ENCODE measurements around the gene PIH1D1. TPM values are rescaled to one million over a fixed set of nuclear protein-coding genes. Genes with fewer than 3 reads are reported as not detected.
A peak's percentile ranks its signal among the peaks of the same experiment; 100 is the strongest.

Gene PIH1D1
- total and polyA plus RNA-seq, 2 of the 13 experiments (the other 11 are each of a cell fraction or from before 2014, with no cell fraction given): 110 to 137 TPM

DNA sequence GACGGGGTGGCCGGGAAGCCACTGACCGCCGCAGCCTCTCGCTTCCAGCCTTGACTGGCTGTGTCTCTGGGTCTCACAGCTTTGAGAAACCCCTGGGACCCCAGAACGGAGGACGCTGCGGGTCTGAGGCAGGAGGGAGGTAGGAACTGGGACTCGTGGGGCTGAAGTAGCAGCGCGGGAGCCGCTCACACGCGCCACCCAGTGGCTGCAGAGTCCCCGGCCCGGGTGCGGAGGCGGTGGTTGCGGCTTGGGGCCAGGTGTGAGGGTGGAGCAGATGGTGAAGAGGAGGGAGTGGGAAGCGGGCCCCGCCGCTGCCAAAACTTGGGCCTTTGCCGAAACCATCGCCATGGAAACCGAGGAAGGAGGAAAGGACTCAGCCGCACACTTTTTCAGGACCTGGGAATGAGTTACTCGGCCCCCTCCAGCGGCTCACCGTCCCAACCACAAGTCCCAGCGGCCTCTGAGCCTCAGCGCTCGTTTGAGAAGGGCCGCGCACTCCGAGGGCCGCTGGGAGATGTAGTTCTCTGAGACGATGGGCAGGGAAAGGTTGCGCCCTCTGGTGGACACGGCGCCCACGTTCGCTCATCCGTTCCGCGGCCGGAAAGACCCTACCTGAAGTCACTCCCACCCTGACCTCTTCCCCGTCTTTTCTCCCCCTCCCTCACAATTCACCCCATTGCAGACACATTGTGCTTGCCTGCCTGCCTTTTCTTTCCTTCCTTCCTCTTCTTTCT, 8.1 kb downstream of the PIH1D1 start (continued):
- TF ChIP-seq THRA (CRISPR knock-in tag; IDR thresholded peaks at IDR 0.05; ENCODE audit: borderline replicate concordance) (no peak), ZNF607 (CRISPR knock-in tag; IDR thresholded peaks at IDR 0.05; ENCODE audit: borderline replicate concordance) (peak; percentile 46; the same call in 1 of the 2 replicates), MAX (IDR thresholded peaks at IDR 0.05) (peak; percentile 81; the same call in 1 of the 2 replicates), HOXA5 (CRISPR knock-in tag; IDR thresholded peaks at IDR 0.05) (no peak), ZFX (CRISPR knock-in tag; IDR thresholded peaks at IDR 0.05; ENCODE audit: low read depth) (peak; percentile 73), FOXK1 (CRISPR knock-in tag; IDR thresholded peaks at IDR 0.05; ENCODE audit: borderline replicate concordance, low read depth) (no peak), NRL (CRISPR knock-in tag; IDR thresholded peaks at IDR 0.05; ENCODE audit: borderline replicate concordance) (no peak), HOXA3 (CRISPR knock-in tag; IDR thresholded peaks at IDR 0.05) (peak; percentile 86), NCOA5 (CRISPR knock-in tag; IDR thresholded peaks at IDR 0.05) (no peak), ZSCAN12 (CRISPR knock-in tag; IDR thresholded peaks at IDR 0.05) (no peak), CSRNP2 (CRISPR knock-in tag; conservative IDR thresholded peaks at IDR 0.05; ENCODE audit: low read depth) (no peak), ZNF263 (CRISPR knock-in tag; IDR thresholded peaks at IDR 0.05) (peak; percentile 37), SMC3 (IDR thresholded peaks at IDR 0.05; ENCODE audit: low read length) (peak; percentile 6; the same call in 1 of the 2 replicates), ZNF576 (CRISPR knock-in tag; IDR thresholded peaks at IDR 0.05) (peak; percentile 93)
- TF ChIP-seq, protein P1, sequence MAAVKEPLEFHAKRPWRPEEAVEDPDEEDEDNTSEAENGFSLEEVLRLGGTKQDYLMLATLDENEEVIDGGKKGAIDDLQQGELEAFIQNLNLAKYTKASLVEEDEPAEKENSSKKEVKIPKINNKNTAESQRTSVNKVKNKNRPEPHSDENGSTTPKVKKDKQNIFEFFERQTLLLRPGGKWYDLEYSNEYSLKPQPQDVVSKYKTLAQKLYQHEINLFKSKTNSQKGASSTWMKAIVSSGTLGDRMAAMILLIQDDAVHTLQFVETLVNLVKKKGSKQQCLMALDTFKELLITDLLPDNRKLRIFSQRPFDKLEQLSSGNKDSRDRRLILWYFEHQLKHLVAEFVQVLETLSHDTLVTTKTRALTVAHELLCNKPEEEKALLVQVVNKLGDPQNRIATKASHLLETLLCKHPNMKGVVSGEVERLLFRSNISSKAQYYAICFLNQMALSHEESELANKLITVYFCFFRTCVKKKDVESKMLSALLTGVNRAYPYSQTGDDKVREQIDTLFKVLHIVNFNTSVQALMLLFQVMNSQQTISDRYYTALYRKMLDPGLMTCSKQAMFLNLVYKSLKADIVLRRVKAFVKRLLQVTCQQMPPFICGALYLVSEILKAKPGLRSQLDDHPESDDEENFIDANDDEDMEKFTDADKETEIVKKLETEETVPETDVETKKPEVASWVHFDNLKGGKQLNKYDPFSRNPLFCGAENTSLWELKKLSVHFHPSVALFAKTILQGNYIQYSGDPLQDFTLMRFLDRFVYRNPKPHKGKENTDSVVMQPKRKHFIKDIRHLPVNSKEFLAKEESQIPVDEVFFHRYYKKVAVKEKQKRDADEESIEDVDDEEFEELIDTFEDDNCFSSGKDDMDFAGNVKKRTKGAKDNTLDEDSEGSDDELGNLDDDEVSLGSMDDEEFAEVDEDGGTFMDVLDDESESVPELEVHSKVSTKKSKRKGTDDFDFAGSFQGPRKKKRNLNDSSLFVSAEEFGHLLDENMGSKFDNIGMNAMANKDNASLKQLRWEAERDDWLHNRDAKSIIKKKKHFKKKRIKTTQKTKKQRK (IDR thresholded peaks at IDR 0.05; ENCODE audit: low read length): no peak
- TF ChIP-seq, protein P2, sequence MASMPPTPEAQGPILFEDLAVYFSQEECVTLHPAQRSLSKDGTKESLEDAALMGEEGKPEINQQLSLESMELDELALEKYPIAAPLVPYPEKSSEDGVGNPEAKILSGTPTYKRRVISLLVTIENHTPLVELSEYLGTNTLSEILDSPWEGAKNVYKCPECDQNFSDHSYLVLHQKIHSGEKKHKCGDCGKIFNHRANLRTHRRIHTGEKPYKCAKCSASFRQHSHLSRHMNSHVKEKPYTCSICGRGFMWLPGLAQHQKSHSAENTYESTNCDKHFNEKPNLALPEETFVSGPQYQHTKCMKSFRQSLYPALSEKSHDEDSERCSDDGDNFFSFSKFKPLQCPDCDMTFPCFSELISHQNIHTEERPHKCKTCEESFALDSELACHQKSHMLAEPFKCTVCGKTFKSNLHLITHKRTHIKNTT (CRISPR knock-in tag; IDR thresholded peaks at IDR 0.05): peak; percentile 96; the same call in 1 of the 2 replicates
